Fibroblast of lung (primary cell): ENCODE measurements around the gene BMERB1. TPM values are rescaled to one million over a fixed set of nuclear protein-coding genes. Genes with fewer than 3 reads are reported as not detected.

Experiments used
- DNase-seq, 2 donors: peaks; one replicate each; pipeline versions ENCODE4 v3.0.0 to v3.0.0-alpha.2; 2010; ENCODE audit warnings: low read depth in 2 of 2
- H2AFZ ChIP-seq: 2 replicates; pipeline ENCODE4 v1.5.1; 2012; ENCODE audit warnings: low read length, control low read depth, inconsistent platforms
- H3K27ac ChIP-seq: 2 replicates; pipeline ENCODE4 v1.5.1; 2011; ENCODE audit warnings: low read length, control low read depth; ENCODE audit not compliant: insufficient read depth
- H3K27me3 ChIP-seq: 2 replicates; pipeline ENCODE4 v1.5.1; 2011; ENCODE audit warnings: mild to moderate bottlenecking, low read length; ENCODE audit not compliant: control insufficient read depth, insufficient read depth
- H3K36me3 ChIP-seq: 2 replicates; pipeline ENCODE4 v1.5.1; 2011; ENCODE audit warnings: low read length; ENCODE audit not compliant: control insufficient read depth, insufficient read depth
- H3K4me1 ChIP-seq: 2 replicates; pipeline ENCODE4 v1.5.1; 2011; ENCODE audit warnings: low read length; ENCODE audit not compliant: control insufficient read depth, insufficient read depth; ENCODE audit errors: extremely low read depth
- H3K4me2 ChIP-seq: 2 replicates; pipeline ENCODE4 v1.5.1; 2011; ENCODE audit warnings: low read length, control low read depth; ENCODE audit not compliant: insufficient read depth; ENCODE audit errors: extremely low read depth
- H3K4me3 ChIP-seq, 4 experiments: fragments of 200-600 bp in 1 of 4; sonication (generic) in 1 of 4; replicated peaks in 1 of 4; 2 replicates each; pipeline ENCODE4 v1.5.1; 2011 to 2016; ENCODE audit warnings: low read length in 4 of 4, low read depth in 3 of 4, mild to moderate bottlenecking in 3 of 4, control low read depth in 2 of 4, inconsistent platforms in 1 of 4, mixed read lengths in 1 of 4; ENCODE audit not compliant: insufficient read depth in 1 of 4; ENCODE audit errors: control extremely low read depth in 1 of 4
- H3K79me2 ChIP-seq: 2 replicates; pipeline ENCODE4 v1.5.1; 2012; ENCODE audit warnings: mild to moderate bottlenecking, low read length, inconsistent platforms; ENCODE audit not compliant: control insufficient read depth, insufficient read depth
- H3K9ac ChIP-seq: 2 replicates; pipeline ENCODE4 v1.5.1; 2011; ENCODE audit warnings: mild to moderate bottlenecking, low read length, control low read depth; ENCODE audit not compliant: insufficient read depth
- H3K9me3 ChIP-seq: 2 replicates; pipeline ENCODE4 v1.5.1; 2012; ENCODE audit warnings: low read depth, low read length; ENCODE audit not compliant: control insufficient read depth, insufficient read depth
- H4K20me1 ChIP-seq: 2 replicates; pipeline ENCODE4 v1.5.1; 2011; ENCODE audit warnings: low read length; ENCODE audit not compliant: control insufficient read depth, insufficient read depth; ENCODE audit errors: extremely low read depth
- CTCF ChIP-seq, 2 donors: IDR thresholded peaks in 1 of 2; conservative IDR thresholded peaks in 1 of 2; 1 replicate in 1 of 2; 2 replicates in 1 of 2; pipeline ENCODE4 v1.5.1; 2011 to 2012; ENCODE audit warnings: low read length in 2 of 2, control low read depth in 1 of 2, inconsistent platforms in 1 of 2, low read depth in 1 of 2, mild to moderate bottlenecking in 1 of 2
- EZH2 ChIP-seq: IDR thresholded peaks from 2 replicates; pipeline ENCODE4 v1.5.1; 2012; ENCODE audit warnings: low read length, control low read depth, mild to moderate bottlenecking; ENCODE audit errors: missing control alignments
- polyA plus RNA-seq, 2 donors: library from polyadenylated mRNA; depleted of rRNA in 1 of 2; stranded (reverse) in 1 of 2; unstranded in 1 of 2; fragments of >200 nt; gene quantifications; 2 replicates each; pipeline ENCODE4 v1.2.1, GENCODE V29; 2011 to 2012; ENCODE audit warnings: missing spikeins in 1 of 2
- total RNA-seq: library from RNA; depleted of rRNA; stranded (reverse); fragments of >200 nt; gene quantifications from 2 replicates; pipeline ENCODE4 v1.2.1, GENCODE V29; 2014

Gene BMERB1
- total and polyA plus RNA-seq, 2 donors (not counting 1 experiment from before 2014, with no cell fraction given) = 39.1 to 46.0 TPM

GRCh38 chr16:15521390-15521757 lies 87.0 kb downstream of the BMERB1 start:
- no peak for TF ChIP-seq EZH2
- TF ChIP-seq CTCF (conservative IDR thresholded peaks at IDR 0.05 in 1 of 2, IDR thresholded peaks at IDR 0.05 in 1 of 2; ENCODE audit: low read depth in 1 of 2, low read length in 2 of 2) = no peak
- peaks cover 5% of the 10 kb centered on the region for H3K4me1 ChIP-seq
- no peak overlapping the region for H3K9ac ChIP-seq
- no peaks in the 10 kb centered on the region for H3K79me2 ChIP-seq
- no peak overlapping the region for H3K4me2 ChIP-seq
- H3K36me3 ChIP-seq = no peaks in the 10 kb centered on the region
- no peak overlapping the region for H2AFZ ChIP-seq
- no peak overlapping the region for H3K4me3 ChIP-seq
- H3K27ac ChIP-seq = no peak overlapping the region
- no peaks in the 10 kb centered on the region for H3K9me3 ChIP-seq
- no peaks in the 10 kb centered on the region for H4K20me1 ChIP-seq
- H3K27me3 ChIP-seq = no peaks in the 10 kb centered on the region
- no peak for DNase-seq

GRCh38 chr16:15521758-15522509 lies 87.5 kb downstream of the BMERB1 start:
- no peak overlapping the region for H2AFZ ChIP-seq
- H3K36me3 ChIP-seq = no peaks in the 10 kb centered on the region
- no peaks in the 10 kb centered on the region for H3K9me3 ChIP-seq
- peaks cover 5% of the 10 kb centered on the region for H3K4me1 ChIP-seq
- DNase-seq = peak in 1 of 2 donors; percentile 23
- H4K20me1 ChIP-seq = no peaks in the 10 kb centered on the region
- H3K27me3 ChIP-seq = no peaks in the 10 kb centered on the region
- no peak for TF ChIP-seq EZH2
- no peak for TF ChIP-seq CTCF (conservative IDR thresholded peaks at IDR 0.05 in 1 of 2, IDR thresholded peaks at IDR 0.05 in 1 of 2; ENCODE audit: low read depth in 1 of 2, low read length in 2 of 2)
- no peak overlapping the region for H3K4me2 ChIP-seq
- H3K79me2 ChIP-seq = no peaks in the 10 kb centered on the region
- H3K4me3 ChIP-seq = no peak overlapping the region
- H3K27ac ChIP-seq = no peak overlapping the region
- H3K9ac ChIP-seq = no peak overlapping the region

- Histone ChIP-seq H3K27ac (no peak overlapping the region), H3K4me1 (peaks cover 5% of the 10 kb centered on the region), H2AFZ (no peak overlapping the region), H3K9me3 (no peaks in the 10 kb centered on the region), H3K79me2 (no peaks in the 10 kb centered on the region), H3K4me3 (no peak overlapping the region), H3K27me3 (no peaks in the 10 kb centered on the region), H3K9ac (no peak overlapping the region), H3K4me2 (no peak overlapping the region), H4K20me1 (no peaks in the 10 kb centered on the region), H3K36me3 (no peaks in the 10 kb centered on the region)
- DNase-seq = no peak
- TF ChIP-seq EZH2 = no peak
- TF ChIP-seq CTCF (conservative IDR thresholded peaks at IDR 0.05 in 1 of 2, IDR thresholded peaks at IDR 0.05 in 1 of 2; ENCODE audit: low read depth in 1 of 2, low read length in 2 of 2) = no peak
These were observed 88.7 kb downstream of the BMERB1 start for GRCh38 chr16:15523092-15523541.
